Stomach (tissue), 4 donors: ENCODE data around the gene YWHAB.

Experiments used
- EP300 ChIP-seq: sonication (generic); formaldehyde crosslinking; IDR thresholded peaks from one replicate; pipeline ENCODE4 v1.6.1; 2017; ENCODE audit warnings: antibody characterized with exemption
- POLR2A ChIP-seq, 4 donors: fragments of 450-650 bp; IDR thresholded peaks; one replicate each; pipeline ENCODE4 v1.6.1; 2016; ENCODE audit warnings: antibody characterized with exemption in 4 of 4, control low read depth in 2 of 4, mild to moderate bottlenecking in 1 of 4, moderate library complexity in 1 of 4
- POLR2AphosphoS5 ChIP-seq, 3 donors: sonication (generic); formaldehyde crosslinking; IDR thresholded peaks; one replicate each; pipeline ENCODE4 v1.6.1; 2016; ENCODE audit warnings: antibody characterized with exemption in 3 of 3
- TF ChIP-seq, protein P1 (sequence below), 7 experiments: fragments of 450-650 bp in 4 of 7; fragments of 200-600 bp in 3 of 7; sonication (generic) in 3 of 7; IDR thresholded peaks; one replicate each; pipeline ENCODE4 v1.5.1; 2016 to 2019; ENCODE audit warnings: antibody characterized with exemption in 7 of 7, control low read depth in 2 of 7, mild to moderate bottlenecking in 1 of 7

- TF ChIP-seq, protein P1, sequence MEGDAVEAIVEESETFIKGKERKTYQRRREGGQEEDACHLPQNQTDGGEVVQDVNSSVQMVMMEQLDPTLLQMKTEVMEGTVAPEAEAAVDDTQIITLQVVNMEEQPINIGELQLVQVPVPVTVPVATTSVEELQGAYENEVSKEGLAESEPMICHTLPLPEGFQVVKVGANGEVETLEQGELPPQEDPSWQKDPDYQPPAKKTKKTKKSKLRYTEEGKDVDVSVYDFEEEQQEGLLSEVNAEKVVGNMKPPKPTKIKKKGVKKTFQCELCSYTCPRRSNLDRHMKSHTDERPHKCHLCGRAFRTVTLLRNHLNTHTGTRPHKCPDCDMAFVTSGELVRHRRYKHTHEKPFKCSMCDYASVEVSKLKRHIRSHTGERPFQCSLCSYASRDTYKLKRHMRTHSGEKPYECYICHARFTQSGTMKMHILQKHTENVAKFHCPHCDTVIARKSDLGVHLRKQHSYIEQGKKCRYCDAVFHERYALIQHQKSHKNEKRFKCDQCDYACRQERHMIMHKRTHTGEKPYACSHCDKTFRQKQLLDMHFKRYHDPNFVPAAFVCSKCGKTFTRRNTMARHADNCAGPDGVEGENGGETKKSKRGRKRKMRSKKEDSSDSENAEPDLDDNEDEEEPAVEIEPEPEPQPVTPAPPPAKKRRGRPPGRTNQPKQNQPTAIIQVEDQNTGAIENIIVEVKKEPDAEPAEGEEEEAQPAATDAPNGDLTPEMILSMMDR (IDR thresholded peaks at IDR 0.05): no peak
- TF ChIP-seq POLR2AphosphoS5 (IDR thresholded peaks at IDR 0.05): no peak
- TF ChIP-seq POLR2A (IDR thresholded peaks at IDR 0.05): no peak
- TF ChIP-seq EP300: no peak
These were observed 556 bp upstream of the YWHAB start for GRCh38 chr20:44884907-44885391.
